ENCODE results near the gene IDH1. TPM values are rescaled to one million over a fixed set of nuclear protein-coding genes. Genes with fewer than 3 reads are reported as not detected.

Gene IDH1
- total and polyA plus RNA-seq, 2 experiments from 2014 or later = 53.5 to 53.6 TPM

- in situ Hi-C loops (cut with MboI) = no loop called here
- no peaks in the 10 kb centered on the region for H3K4me1 ChIP-seq (ENCODE audit: insufficient read depth)
- H3K36me3 ChIP-seq (ENCODE audit: low read depth) = no peaks in the 10 kb centered on the region
- 38 to 47% methylated on average over 9 of the region's 9 CpGs for WGBS, 2 experiments (ENCODE audit: low coverage in 1 of 2, low lambda C conversion rate in 2 of 2, missing lambda C conversion rate in 2 of 2)
- H3K4me3 ChIP-seq = no peak overlapping the region
- no peak overlapping the region for H3K27ac ChIP-seq
- H3K79me2 ChIP-seq (ENCODE audit: insufficient read depth) = no peaks in the 10 kb centered on the region
- no peak for DNase-seq
- H3F3A ChIP-seq (ENCODE audit: insufficient read depth) = no peaks in the 10 kb centered on the region
- no peaks in the 10 kb centered on the region for H4K20me1 ChIP-seq (ENCODE audit: insufficient read depth)
- H3K9me3 ChIP-seq (ENCODE audit: low read depth) = no peaks in the 10 kb centered on the region
- no peak overlapping the region for H3K9ac ChIP-seq
- no peaks in the 10 kb centered on the region for H3K9me2 ChIP-seq (ENCODE audit: insufficient read depth)
- no peak overlapping the region for H2AFZ ChIP-seq
- H3K4me2 ChIP-seq (ENCODE audit: unreplicated experiment) = no peak overlapping the region
- H3K27me3 ChIP-seq (replicated peaks; ENCODE audit: insufficient read depth) = no peaks in the 10 kb centered on the region
- no peak for TF ChIP-seq EZH2 (IDR thresholded peaks at IDR 0.05; ENCODE audit: insufficient read depth, poor library complexity, severe bottlenecking)
- TF ChIP-seq EZH2phosphoT487 (IDR thresholded peaks at IDR 0.05; ENCODE audit: insufficient read depth, low read depth) = no peak
These were observed 44.0 kb downstream of the IDH1 start for GRCh38 chr2:208210688-208211451.

DNA sequence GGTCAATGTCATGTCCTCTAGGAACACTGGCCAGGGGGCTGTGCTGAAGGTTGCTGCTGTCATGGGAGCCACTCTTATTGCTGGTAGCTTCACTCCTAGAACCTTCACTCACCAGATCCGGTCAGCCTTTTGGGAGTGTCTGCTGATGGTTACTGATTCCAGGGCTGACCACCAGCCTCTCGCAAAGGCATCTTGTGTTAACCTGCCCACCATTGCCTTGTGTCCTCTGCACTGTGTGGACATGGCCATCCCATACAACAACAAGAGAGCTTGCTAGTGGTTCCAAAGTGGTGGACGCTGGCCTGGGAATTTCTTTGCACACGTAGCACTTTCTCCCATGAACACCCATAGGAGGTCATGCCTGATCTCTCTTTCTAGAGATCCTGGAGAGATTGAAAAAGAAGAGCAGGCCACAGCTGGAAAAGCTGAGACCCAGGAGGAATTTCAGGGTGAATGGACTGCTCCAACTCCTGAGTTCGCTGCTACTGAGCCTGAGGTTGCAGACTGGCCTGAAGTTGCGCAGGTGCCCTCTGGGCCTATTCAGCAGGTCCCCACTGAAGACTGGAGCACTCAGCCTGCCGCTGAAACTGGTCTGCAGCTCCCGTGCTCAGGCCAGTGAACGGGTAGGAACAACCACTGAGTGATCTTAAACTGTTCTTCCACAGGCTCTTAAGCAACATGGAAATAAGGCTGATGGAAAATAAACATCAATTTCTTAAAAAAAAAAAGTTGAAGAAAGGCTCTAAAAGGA lies 46.4 kb downstream of the IDH1 start:
- H3K79me2 ChIP-seq (ENCODE audit: insufficient read depth) = no peaks in the 10 kb centered on the region
- no peaks in the 10 kb centered on the region for H3F3A ChIP-seq (ENCODE audit: insufficient read depth)
- H3K9me3 ChIP-seq (ENCODE audit: low read depth) = no peaks in the 10 kb centered on the region
- no peaks in the 10 kb centered on the region for H3K9me2 ChIP-seq (ENCODE audit: insufficient read depth)
- no peaks in the 10 kb centered on the region for H3K36me3 ChIP-seq (ENCODE audit: low read depth)
- no peaks in the 10 kb centered on the region for H4K20me1 ChIP-seq (ENCODE audit: insufficient read depth)
- no peaks in the 10 kb centered on the region for H3K4me1 ChIP-seq (ENCODE audit: insufficient read depth)
- no peak for TF ChIP-seq EZH2phosphoT487 (IDR thresholded peaks at IDR 0.05; ENCODE audit: insufficient read depth, low read depth)
- no peak for TF ChIP-seq EZH2 (IDR thresholded peaks at IDR 0.05; ENCODE audit: insufficient read depth, poor library complexity, severe bottlenecking)
- H3K4me3 ChIP-seq = no peak overlapping the region
- no peak overlapping the region for H3K27ac ChIP-seq
- H3K27me3 ChIP-seq (replicated peaks; ENCODE audit: insufficient read depth) = no peaks in the 10 kb centered on the region
- in situ Hi-C loops (cut with MboI) = no loop called here
- H3K4me2 ChIP-seq (ENCODE audit: unreplicated experiment) = no peak overlapping the region
- no peak for DNase-seq
- no peak overlapping the region for H3K9ac ChIP-seq
- 56 to 59% methylated on average over 8 to 9 of the region's 9 CpGs for WGBS, 2 experiments (ENCODE audit: low coverage in 1 of 2, low lambda C conversion rate in 2 of 2, missing lambda C conversion rate in 2 of 2)
- no peak overlapping the region for H2AFZ ChIP-seq

DNA sequence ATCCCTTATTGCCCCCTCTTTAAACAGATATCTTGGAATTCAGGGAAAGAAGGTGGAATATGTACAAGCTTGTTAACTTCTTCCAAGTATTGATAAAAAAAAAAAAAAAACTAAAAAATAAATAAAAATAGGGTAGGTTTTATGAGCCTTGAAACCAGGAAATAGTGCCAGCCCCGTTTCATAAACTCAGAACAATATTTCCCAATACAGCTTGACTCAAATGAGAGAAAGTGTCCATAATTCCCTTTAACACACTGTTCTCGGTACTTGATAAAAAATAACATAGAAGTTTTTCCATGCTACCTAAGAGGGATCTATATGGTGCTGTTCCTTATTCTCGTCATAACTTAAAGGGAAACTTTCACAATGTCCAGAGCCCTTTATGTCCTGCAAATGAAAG lies 47.1 kb downstream of the IDH1 start:
- in situ Hi-C loops (cut with MboI) = no loop called here
- Histone ChIP-seq H2AFZ (no peak overlapping the region), H3K79me2 (ENCODE audit: insufficient read depth) (no peaks in the 10 kb centered on the region), H3K27ac (no peak overlapping the region), H3K4me2 (ENCODE audit: unreplicated experiment) (no peak overlapping the region), H3K9ac (no peak overlapping the region), H4K20me1 (ENCODE audit: insufficient read depth) (no peaks in the 10 kb centered on the region), H3K27me3 (replicated peaks; ENCODE audit: insufficient read depth) (no peaks in the 10 kb centered on the region), H3K4me1 (ENCODE audit: insufficient read depth) (no peaks in the 10 kb centered on the region), H3F3A (ENCODE audit: insufficient read depth) (no peaks in the 10 kb centered on the region), H3K4me3 (no peak overlapping the region), H3K9me2 (ENCODE audit: insufficient read depth) (no peaks in the 10 kb centered on the region), H3K36me3 (ENCODE audit: low read depth) (no peaks in the 10 kb centered on the region), H3K9me3 (ENCODE audit: low read depth) (no peaks in the 10 kb centered on the region)
- 42 to 49% methylated on average over 3 of the region's 3 CpGs for WGBS, 2 experiments (ENCODE audit: low coverage in 1 of 2, low lambda C conversion rate in 2 of 2, missing lambda C conversion rate in 2 of 2)
- TF ChIP-seq EZH2phosphoT487 (IDR thresholded peaks at IDR 0.05; ENCODE audit: insufficient read depth, low read depth) = no peak
- no peak for TF ChIP-seq EZH2 (IDR thresholded peaks at IDR 0.05; ENCODE audit: insufficient read depth, poor library complexity, severe bottlenecking)
- DNase-seq = no peak

- Histone ChIP-seq H3K79me2 (ENCODE audit: insufficient read depth) (no peaks in the 10 kb centered on the region), H3K9me3 (ENCODE audit: low read depth) (no peaks in the 10 kb centered on the region), H3K4me3 (no peak overlapping the region), H3K9ac (no peak overlapping the region), H3K4me1 (ENCODE audit: insufficient read depth) (no peaks in the 10 kb centered on the region), H3K9me2 (ENCODE audit: insufficient read depth) (no peaks in the 10 kb centered on the region), H3K4me2 (ENCODE audit: unreplicated experiment) (no peak overlapping the region), H3K27ac (no peak overlapping the region), H2AFZ (no peak overlapping the region), H3F3A (ENCODE audit: insufficient read depth) (no peaks in the 10 kb centered on the region), H3K36me3 (ENCODE audit: low read depth) (no peaks in the 10 kb centered on the region), H4K20me1 (ENCODE audit: insufficient read depth) (no peaks in the 10 kb centered on the region), H3K27me3 (replicated peaks; ENCODE audit: insufficient read depth) (no peaks in the 10 kb centered on the region)
- TF ChIP-seq EZH2phosphoT487 (IDR thresholded peaks at IDR 0.05; ENCODE audit: insufficient read depth, low read depth) (no peak), EZH2 (IDR thresholded peaks at IDR 0.05; ENCODE audit: insufficient read depth, poor library complexity, severe bottlenecking) (no peak)
- no peak for DNase-seq
- WGBS, 2 experiments (ENCODE audit: low coverage in 1 of 2, low lambda C conversion rate in 2 of 2, missing lambda C conversion rate in 2 of 2) = 32 to 35% methylated on average over 5 of the region's 5 CpGs
- in situ Hi-C loops (cut with MboI) = no loop called here
These were observed 50.7 kb downstream of the IDH1 start for GRCh38 chr2:208204166-208204565.
